ENCODE data around the gene BET1L.

DNA sequence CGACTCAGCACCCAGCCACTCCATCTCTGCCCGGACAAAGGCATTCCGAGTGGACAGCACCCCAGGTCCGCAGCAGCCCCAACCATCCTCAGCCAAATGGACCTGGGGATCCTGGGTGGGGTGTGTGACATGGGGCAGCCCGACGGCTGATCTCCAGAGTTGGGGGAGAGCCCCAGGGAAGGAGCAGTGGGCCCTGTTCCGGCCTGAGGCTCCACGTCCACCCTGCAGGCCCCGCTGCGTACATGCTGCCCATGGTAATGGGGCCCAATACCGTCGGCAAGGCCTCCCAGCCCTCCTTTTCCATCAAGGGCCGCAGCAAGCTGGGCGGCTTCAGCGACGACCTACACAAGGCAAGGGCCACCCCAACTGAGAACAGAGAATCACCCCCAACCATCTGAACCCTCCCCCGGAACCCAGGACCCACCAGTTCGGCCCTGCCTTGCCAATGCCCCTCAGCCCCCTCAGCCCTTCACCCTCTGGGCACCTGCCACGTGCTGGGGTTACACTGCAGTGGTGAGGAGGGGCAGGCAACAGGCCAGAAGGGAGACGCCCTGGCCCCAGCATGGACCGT, 8.9 kb downstream of the BET1L start:
- no peak for TF ChIP-seq CTCF (IDR thresholded peaks at IDR 0.05; ENCODE audit: insufficient read depth, low read length)
- no peak for TF ChIP-seq REST (IDR thresholded peaks at IDR 0.05; ENCODE audit: insufficient replicate concordance, low read depth)
- no peak for TF ChIP-seq SPI1 (IDR thresholded peaks at IDR 0.05; ENCODE audit: borderline replicate concordance, low read depth)
